Subcutaneous adipose tissue (tissue), 4 donors: ENCODE results near the gene CDK5RAP3. TPM values are rescaled to one million over a fixed set of nuclear protein-coding genes. Genes with fewer than 3 reads are reported as not detected.

Source experiments
- CTCF ChIP-seq: fragments of 450-650 bp; IDR thresholded peaks from one replicate; pipeline ENCODE4 v1.5.1; 2016; ENCODE audit warnings: low read depth, mild to moderate bottlenecking, control low read depth, antibody characterized with exemption, moderate library complexity
- total RNA-seq, 4 donors: library from RNA; depleted of rRNA; stranded (reverse); fragments of >200 nt; gene quantifications; one replicate each; pipeline ENCODE4 v1.1.0, GENCODE V29; 2016

The CDK5RAP3 gene
- total RNA-seq, 4 donors from 2014 or later = 77.8 to 148 (median 136) TPM

- TF ChIP-seq CTCF = no peak
Measured at GRCh38 chr17:47997586-47997985, 26.7 kb downstream of the CDK5RAP3 start.

GRCh38 chr17:47998044-47998443, 27.1 kb downstream of the CDK5RAP3 start:
- no peak for TF ChIP-seq CTCF

GRCh38 chr17:47999582-47999981, 28.7 kb downstream of the CDK5RAP3 start:
- no peak for TF ChIP-seq CTCF

GRCh38 chr17:48001197-48001596, 30.3 kb downstream of the CDK5RAP3 start:
- TF ChIP-seq CTCF = no peak

- no peak for TF ChIP-seq CTCF
Measured at GRCh38 chr17:48002266-48002915, 31.5 kb downstream of the CDK5RAP3 start.

- no peak for TF ChIP-seq CTCF
Measured at GRCh38 chr17:48002916-48003416, 32.1 kb downstream of the CDK5RAP3 start.

- no peak for TF ChIP-seq CTCF
Measured at GRCh38 chr17:48003417-48004151, 32.7 kb downstream of the CDK5RAP3 start.
